Measurements from ENCODE around the gene NT5C2.
"Not testable (repeated sequence)": the region's sequence is repeated elsewhere in the genome, so short reads cannot be mapped to it uniquely, and the experiment has no call there.

Gene NT5C2

GRCh38 chr10:103199488-103199887 lies 6.4 kb upstream of the NT5C2 start:
- no peak for DNase-seq (ENCODE audit: low spot score)

GRCh38 chr10:103198648-103199047 lies 5.6 kb upstream of the NT5C2 start:
- DNase-seq (ENCODE audit: low spot score), result no peak

- DNase-seq (ENCODE audit: low spot score), result no peak
These were observed 4.8 kb upstream of the NT5C2 start for GRCh38 chr10:103197903-103198302.

- no peak for DNase-seq (ENCODE audit: low spot score)
These were observed 4.1 kb upstream of the NT5C2 start for GRCh38 chr10:103197174-103197573.

GRCh38 chr10:103196516-103196915 lies 3.4 kb upstream of the NT5C2 start:
- no peak for DNase-seq (ENCODE audit: low spot score)

GRCh38 chr10:103193820-103194529 lies 903 bp upstream of the NT5C2 start:
- no peak for DNase-seq (ENCODE audit: low spot score)

- DNase-seq (ENCODE audit: low spot score), result peak; percentile 86
These were observed 493 bp downstream of the NT5C2 start for GRCh38 chr10:103192451-103193106.

- no peak for DNase-seq (ENCODE audit: low spot score)
These were observed 1.0 kb downstream of the NT5C2 start for GRCh38 chr10:103192089-103192450.

GRCh38 chr10:103191198-103191597 lies 1.9 kb downstream of the NT5C2 start:
- DNase-seq (ENCODE audit: low spot score), result not testable (repeated sequence)

- DNase-seq (ENCODE audit: low spot score), result no peak
These were observed 4.2 kb downstream of the NT5C2 start for GRCh38 chr10:103188853-103189252.

GRCh38 chr10:103186128-103186527 lies 6.9 kb downstream of the NT5C2 start:
- no peak for DNase-seq (ENCODE audit: low spot score)

- no peak for DNase-seq (ENCODE audit: low spot score)
These were observed 8.5 kb downstream of the NT5C2 start for GRCh38 chr10:103184615-103185014.

- DNase-seq (ENCODE audit: low spot score), result not testable (repeated sequence)
These were observed 9.1 kb downstream of the NT5C2 start for GRCh38 chr10:103183991-103184451.

- no peak for DNase-seq (ENCODE audit: low spot score)
These were observed 11.8 kb downstream of the NT5C2 start for GRCh38 chr10:103181244-103181643.

GRCh38 chr10:103180491-103180890 lies 12.6 kb downstream of the NT5C2 start:
- no peak for DNase-seq (ENCODE audit: low spot score)

GRCh38 chr10:103177123-103177522 lies 15.9 kb downstream of the NT5C2 start:
- no peak for DNase-seq (ENCODE audit: low spot score)

GRCh38 chr10:103175580-103176285 lies 17.3 kb downstream of the NT5C2 start:
- no peak for DNase-seq (ENCODE audit: low spot score)

GRCh38 chr10:103174324-103174723 lies 18.7 kb downstream of the NT5C2 start:
- not testable (repeated sequence) for DNase-seq (ENCODE audit: low spot score)

- DNase-seq (ENCODE audit: low spot score), result no peak
These were observed 21.8 kb downstream of the NT5C2 start for GRCh38 chr10:103171278-103171677.

GRCh38 chr10:103168438-103168837 lies 24.6 kb downstream of the NT5C2 start:
- no peak for DNase-seq (ENCODE audit: low spot score)

- DNase-seq (ENCODE audit: low spot score), result not testable (repeated sequence)
These were observed 25.5 kb downstream of the NT5C2 start for GRCh38 chr10:103167554-103167953.

- no peak for DNase-seq (ENCODE audit: low spot score)
These were observed 26.5 kb downstream of the NT5C2 start for GRCh38 chr10:103166523-103166922.
